ENCODE measurements around the gene GPHB5.
"Not testable (repeated sequence)": the region's sequence is repeated elsewhere in the genome, so short reads cannot be mapped to it uniquely, and the experiment has no call there.

Gene GPHB5

DNA sequence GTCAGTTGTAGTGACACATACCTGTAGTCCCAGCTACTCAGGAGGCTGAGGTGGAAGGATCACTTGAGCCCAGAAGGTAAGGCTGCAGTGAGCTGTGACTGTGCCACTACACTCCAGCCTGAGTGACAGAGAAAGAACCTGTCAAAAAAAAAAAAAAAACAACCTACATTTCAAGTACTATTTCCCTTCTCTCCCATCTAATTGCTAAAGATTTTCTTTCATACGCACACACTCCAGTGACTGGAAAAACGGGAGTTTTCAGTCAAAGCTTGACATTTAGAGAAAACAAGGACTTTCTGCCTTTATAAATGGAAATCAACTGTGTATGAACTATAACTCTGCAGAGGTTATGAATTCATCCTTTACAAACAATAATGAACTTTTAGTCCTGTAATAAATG lies 25.9 kb downstream of the GPHB5 start:
- no peak for DNase-seq

GRCh38 chr14:63290741-63291430 lies 27.8 kb downstream of the GPHB5 start:
- no peak for DNase-seq

DNA sequence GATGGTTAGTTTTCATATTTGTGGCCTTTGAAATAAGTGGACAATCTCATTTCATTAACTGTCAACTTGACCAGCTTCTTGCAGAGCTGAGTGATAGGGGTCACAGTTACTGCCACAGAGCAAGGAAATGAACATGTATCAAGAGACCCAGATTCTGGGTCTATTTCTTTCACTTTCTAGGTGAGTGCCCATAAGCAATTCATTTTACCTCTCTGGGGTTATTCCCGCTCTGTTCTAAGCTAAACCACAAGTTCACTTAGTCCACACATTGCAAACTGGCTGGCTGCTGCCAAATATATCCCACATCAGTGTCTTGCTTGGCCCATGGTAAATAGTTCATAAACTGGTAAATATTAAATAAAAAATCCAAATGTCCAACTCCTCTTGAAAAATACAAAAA lies 29.9 kb downstream of the GPHB5 start:
- no peak for DNase-seq

DNA sequence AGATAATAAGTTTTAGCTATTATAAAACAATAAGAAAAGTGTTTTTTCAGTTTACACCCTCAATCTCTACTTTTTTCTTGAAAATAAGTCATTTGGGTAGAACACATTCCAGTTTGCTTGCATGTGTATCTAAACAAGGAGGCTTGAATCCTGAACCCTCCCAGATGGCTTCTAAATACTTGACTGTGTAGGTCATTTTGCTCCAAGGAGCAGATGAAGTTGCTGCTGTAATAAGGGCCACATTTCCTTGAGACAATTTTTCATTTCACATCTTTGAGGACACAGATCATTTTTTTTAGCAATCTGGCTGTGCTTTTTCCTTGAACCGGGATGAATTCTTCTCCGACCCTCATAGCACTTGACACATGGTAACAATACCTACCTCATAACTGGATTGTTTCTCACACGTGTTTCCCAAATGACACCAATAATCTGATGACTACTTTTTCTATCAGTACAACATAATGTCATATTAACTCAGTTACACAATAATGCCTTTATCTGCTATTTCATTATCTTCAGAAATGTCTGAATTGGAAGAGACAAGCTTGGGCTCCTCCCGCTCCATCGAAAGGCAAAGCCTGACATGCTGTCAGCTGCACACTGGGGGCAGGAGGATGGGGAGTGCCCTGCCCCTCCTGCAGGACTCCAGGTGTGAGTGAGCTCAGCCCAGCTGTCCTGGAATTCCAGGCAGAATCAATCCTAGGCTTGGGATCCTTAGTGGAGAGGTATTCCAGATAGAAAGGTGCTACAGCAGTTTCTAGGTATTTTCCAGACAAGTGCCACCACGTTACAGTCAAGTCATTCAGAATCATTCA lies 30.9 kb downstream of the GPHB5 start:
- no peak for DNase-seq

- peak; percentile 86 to 98 for DNase-seq
These were observed 32.7 kb downstream of the GPHB5 start for GRCh38 chr14:63286071-63286470.

DNA sequence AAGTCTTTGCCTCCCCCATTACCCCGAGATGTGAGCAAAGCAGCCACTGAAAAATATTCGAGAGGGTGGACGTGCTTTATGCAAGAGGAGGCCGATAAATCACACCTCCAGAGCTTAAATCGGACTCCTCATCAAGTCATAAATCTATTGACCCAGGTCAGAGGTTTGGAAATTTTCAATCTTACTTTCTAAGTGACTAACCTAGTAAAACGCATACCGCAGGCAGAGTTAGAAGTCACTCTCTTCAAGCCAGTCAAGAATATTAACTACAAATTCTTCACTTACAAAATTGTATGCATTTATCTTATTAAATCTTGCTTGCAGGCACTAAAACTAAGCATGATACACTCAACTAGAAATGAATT lies 34.9 kb downstream of the GPHB5 start:
- no peak for DNase-seq

GRCh38 chr14:63282997-63283883 lies 35.5 kb downstream of the GPHB5 start:
- DNase-seq = no peak

DNA sequence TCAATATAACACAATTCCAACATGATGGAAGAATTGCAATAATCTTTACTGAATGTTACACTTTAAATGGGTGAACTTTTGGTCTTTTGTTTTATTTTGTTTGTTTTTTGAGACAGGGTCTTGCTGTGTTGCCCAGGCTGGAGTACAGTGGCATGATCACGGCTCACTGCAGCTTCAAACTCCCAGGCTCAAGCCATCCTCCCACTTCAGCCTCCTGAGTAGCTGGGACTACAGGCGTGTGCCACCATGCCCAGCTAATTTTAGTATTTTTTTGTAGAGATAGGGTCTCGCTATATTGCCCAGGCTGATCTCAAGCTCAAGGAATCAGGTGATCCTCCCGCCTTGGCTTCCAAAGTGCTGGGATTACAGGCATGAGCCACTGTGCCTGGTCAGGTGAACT lies 38.8 kb downstream of the GPHB5 start:
- not testable (repeated sequence) for DNase-seq

DNA sequence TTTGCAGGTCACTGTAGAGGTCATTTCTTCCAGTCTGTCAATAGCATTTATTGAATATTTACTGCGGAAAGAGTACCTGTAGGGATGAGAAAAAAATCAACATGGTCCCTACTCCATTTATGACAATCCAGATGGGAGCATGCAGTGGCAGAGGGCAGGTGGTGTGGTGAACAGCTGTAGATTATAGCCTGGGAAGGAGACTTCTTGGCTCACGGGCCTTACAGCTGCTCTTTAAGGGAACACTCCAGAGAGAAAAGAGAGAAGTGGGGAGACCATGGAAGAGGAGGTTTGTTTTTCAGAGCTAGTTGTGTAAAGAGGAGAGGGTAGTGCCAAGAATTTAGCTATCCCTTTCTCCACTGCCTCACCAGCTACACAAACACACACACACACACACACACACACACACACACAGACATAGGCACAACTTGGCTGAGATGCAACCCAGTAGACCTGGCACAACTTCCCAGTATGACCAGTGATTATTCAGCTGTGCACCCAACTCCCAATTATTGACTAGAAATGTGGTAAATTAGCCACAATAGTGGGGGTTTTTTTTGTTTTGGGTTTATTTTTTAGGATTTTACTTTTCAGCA lies 41.0 kb downstream of the GPHB5 start:
- peak; percentile 49 to 80 for DNase-seq

GRCh38 chr14:63276492-63277342 lies 42.0 kb downstream of the GPHB5 start:
- peak; percentile 38 to 71 for DNase-seq

GRCh38 chr14:63276016-63276415 lies 42.7 kb downstream of the GPHB5 start:
- peak; percentile 53 to 75 for DNase-seq

DNA sequence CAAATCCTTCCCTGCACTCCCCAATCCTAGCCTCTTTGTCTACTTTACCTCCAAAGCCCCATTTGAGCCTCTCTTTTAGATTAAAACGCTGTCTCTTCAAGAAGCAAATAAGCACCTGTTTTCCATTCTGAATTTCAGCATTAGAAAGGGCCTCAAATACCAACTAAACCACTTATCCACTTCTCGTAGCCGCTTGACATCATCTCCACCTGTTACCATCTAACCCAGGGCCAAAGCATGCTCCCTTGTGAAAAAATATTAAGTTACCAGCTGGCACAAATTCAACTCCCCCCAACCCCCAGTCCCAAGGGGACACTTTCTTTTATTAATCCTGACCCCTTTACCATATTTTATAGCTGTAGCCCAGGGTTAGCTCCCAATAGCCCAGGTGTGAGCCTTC lies 43.1 kb downstream of the GPHB5 start:
- DNase-seq = peak; percentile 53 to 75

GRCh38 chr14:63273717-63274655 lies 44.7 kb downstream of the GPHB5 start:
- DNase-seq = no peak

- DNase-seq = no peak
These were observed 45.6 kb downstream of the GPHB5 start for GRCh38 chr14:63273129-63273528.

DNA sequence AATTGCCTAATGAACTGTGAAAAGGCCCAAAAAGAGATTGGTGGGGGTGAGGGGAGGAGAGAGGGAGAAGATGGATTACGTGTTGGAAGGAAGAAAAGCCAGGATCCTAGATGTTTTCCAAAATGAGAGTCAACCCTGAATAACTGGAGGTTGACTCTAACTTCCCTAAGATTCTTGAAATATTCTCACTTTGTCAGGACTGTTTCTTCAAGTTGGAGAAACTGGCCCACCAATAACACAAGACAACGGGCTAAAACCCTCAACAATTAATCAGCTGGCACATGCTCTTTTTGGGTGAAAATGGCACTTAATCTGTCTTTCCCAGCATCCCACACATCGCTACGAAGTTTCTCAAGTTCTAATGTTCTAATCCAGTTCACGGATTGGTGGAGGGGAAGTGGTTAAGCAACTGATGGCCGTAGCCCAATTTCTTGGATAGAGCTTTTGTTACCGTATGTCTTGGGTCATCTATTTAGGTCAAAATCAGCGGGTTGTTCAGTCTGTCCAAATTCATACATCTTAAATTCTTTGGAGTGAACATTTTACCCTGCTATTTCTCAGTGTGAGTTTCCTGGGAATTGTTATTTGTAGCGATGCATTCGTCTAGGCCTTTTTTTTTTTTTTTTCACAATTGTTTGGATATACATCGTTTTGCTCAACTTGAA lies 49.0 kb downstream of the GPHB5 start:
- DNase-seq = no peak

DNA sequence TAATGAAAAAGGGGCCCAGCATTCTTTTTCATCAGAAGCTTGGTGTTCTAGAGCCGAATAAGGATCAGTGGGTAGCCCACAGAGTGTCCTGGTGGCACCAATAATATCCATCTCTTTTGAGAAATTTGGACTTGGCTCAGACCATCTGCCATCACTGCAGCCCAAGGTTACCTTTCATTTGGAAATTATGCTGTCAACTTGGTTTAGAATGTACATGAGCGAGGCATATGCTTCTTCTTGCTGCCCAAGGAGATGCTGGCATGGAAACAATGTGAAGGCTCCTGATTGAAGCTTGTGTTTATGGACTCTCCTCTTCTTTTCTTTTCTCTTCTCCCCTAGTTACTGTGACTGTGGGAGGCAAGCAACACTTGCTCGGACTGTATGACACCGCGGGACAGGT lies 50.0 kb downstream of the GPHB5 start:
- no peak for DNase-seq

- no peak for DNase-seq
These were observed 51.6 kb downstream of the GPHB5 start for GRCh38 chr14:63267171-63267570.

DNA sequence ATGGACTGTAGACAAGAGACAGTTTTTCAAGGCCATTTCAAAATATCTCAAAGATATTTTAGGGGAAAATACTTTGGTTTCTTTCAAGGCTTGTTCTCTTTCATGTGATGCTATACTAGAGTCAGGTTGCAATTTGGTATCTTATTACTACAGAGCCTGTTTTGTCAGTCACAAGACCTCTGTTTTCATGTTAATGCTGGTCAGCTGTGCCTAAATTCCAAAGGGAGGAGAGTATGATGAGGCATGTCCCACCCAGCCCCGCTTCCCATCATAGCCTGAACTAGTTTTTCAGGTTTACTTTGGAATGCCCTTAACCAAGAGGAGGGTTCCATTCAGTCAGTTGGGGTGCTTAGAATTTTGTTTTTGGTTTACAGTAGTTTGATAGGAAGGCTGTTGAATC lies 52.6 kb downstream of the GPHB5 start:
- DNase-seq = no peak

Measured in NCI-H2081 (cell line).